Liver (tissue), 9 donors: ENCODE data around the gene BEST2. TPM values are rescaled to one million over a fixed set of nuclear protein-coding genes. Genes with fewer than 3 reads are reported as not detected.

ENCODE experiments used
- DNase-seq: peaks from one replicate; pipeline ENCODE4 v3.0.0-alpha.2; 2017; ENCODE audit warnings: low spot score
- H3K27ac ChIP-seq, 2 donors: one replicate each; pipeline ENCODE4 v1.7.0; 2013; ENCODE audit warnings: inconsistent platforms in 2 of 2, low read length in 2 of 2, control low read depth in 1 of 2, low read depth in 1 of 2, mild to moderate bottlenecking in 1 of 2
- H3K27me3 ChIP-seq, 4 donors: one replicate each; pipeline versions ENCODE4 v1.6.1 to v1.7.0; 2013; ENCODE audit warnings: low read length in 3 of 4, inconsistent platforms in 1 of 4, mild to moderate bottlenecking in 1 of 4, moderate library complexity in 1 of 4; ENCODE audit not compliant: control insufficient read depth in 4 of 4, insufficient read depth in 4 of 4
- H3K36me3 ChIP-seq, 4 donors: one replicate each; pipeline versions ENCODE4 v1.6.1 to v1.7.0; 2013; ENCODE audit warnings: low read length in 3 of 4, mild to moderate bottlenecking in 3 of 4, low read depth in 1 of 4, moderate library complexity in 1 of 4; ENCODE audit not compliant: control insufficient read depth in 4 of 4, insufficient read depth in 3 of 4
- H3K4me1 ChIP-seq, 4 donors: one replicate each; pipeline versions ENCODE4 v1.6.1 to v1.7.0; 2013; ENCODE audit warnings: low read length in 3 of 4, mild to moderate bottlenecking in 3 of 4, moderate library complexity in 1 of 4; ENCODE audit not compliant: control insufficient read depth in 4 of 4, insufficient read depth in 4 of 4
- H3K4me3 ChIP-seq, 3 donors: one replicate each; pipeline versions ENCODE4 v1.6.1 to v1.7.0; 2013; ENCODE audit warnings: low read length in 3 of 3, control low read depth in 1 of 3, low read depth in 1 of 3, mild to moderate bottlenecking in 1 of 3
- H3K9ac ChIP-seq, 2 donors: one replicate each; pipeline ENCODE4 v1.7.0; 2013; ENCODE audit warnings: low read length in 2 of 2, mild to moderate bottlenecking in 2 of 2, moderate library complexity in 2 of 2, control low read depth in 1 of 2, low read depth in 1 of 2
- H3K9me3 ChIP-seq, 4 donors: one replicate each; pipeline versions ENCODE4 v1.6.1 to v1.7.0; 2013; ENCODE audit warnings: low read length in 3 of 4; ENCODE audit not compliant: control insufficient read depth in 4 of 4
- ATF3 ChIP-seq: IDR thresholded peaks from 2 replicates; pipeline ENCODE4 v1.6.1; 2016; ENCODE audit warnings: antibody characterized with exemption
- CTCF ChIP-seq: fragments of 150-350 bp; IDR thresholded peaks from 2 replicates; pipeline ENCODE4 v1.5.1; 2017; ENCODE audit warnings: improper control_type of control experiment, low read depth, low read length; ENCODE audit not compliant: missing input control
- EGR1 ChIP-seq, 2 donors: IDR thresholded peaks; 2 replicates each; pipeline ENCODE4 v1.6.1; 2016 to 2018; ENCODE audit warnings: antibody characterized with exemption in 2 of 2, low read depth in 2 of 2
- FOXA1 ChIP-seq: IDR thresholded peaks from 2 replicates; pipeline ENCODE4 v1.6.1; 2016; ENCODE audit warnings: antibody characterized with exemption
- FOXA2 ChIP-seq: IDR thresholded peaks from 2 replicates; pipeline ENCODE4 v1.6.1; 2016; ENCODE audit warnings: antibody characterized with exemption
- GABPA ChIP-seq, 2 donors: IDR thresholded peaks in 1 of 2; conservative IDR thresholded peaks in 1 of 2; 2 replicates each; pipeline ENCODE4 v1.6.1; 2016; ENCODE audit warnings: antibody characterized with exemption in 2 of 2, mild to moderate bottlenecking in 1 of 2, moderate library complexity in 1 of 2
- HNF4A ChIP-seq, 2 donors: conservative IDR thresholded peaks; 2 replicates each; pipeline ENCODE4 v1.6.1; 2016; ENCODE audit warnings: antibody characterized with exemption in 2 of 2, mild to moderate bottlenecking in 2 of 2
- HNF4G ChIP-seq: IDR thresholded peaks from 2 replicates; pipeline ENCODE4 v1.6.1; 2016; ENCODE audit warnings: antibody characterized with exemption
- JUND ChIP-seq, 2 donors: IDR thresholded peaks; 2 replicates each; pipeline ENCODE4 v1.6.1; 2016; ENCODE audit warnings: antibody characterized with exemption in 2 of 2
- MAX ChIP-seq: IDR thresholded peaks from 2 replicates; pipeline ENCODE4 v1.6.1; 2016; ENCODE audit warnings: antibody characterized with exemption
- NR2F2 ChIP-seq: IDR thresholded peaks from 2 replicates; pipeline ENCODE4 v1.6.1; 2016; ENCODE audit warnings: antibody characterized with exemption
- RAD21 ChIP-seq, 2 donors: IDR thresholded peaks; 2 replicates each; pipeline ENCODE4 v1.6.1; 2016; ENCODE audit warnings: antibody characterized with exemption in 2 of 2, mild to moderate bottlenecking in 2 of 2
- RXRA ChIP-seq, 2 donors: IDR thresholded peaks; 2 replicates each; pipeline ENCODE4 v1.6.1; 2017 to 2018; ENCODE audit warnings: antibody characterized with exemption in 2 of 2, mild to moderate bottlenecking in 1 of 2
- SP1 ChIP-seq: IDR thresholded peaks from 2 replicates; pipeline ENCODE4 v1.6.1; 2018; ENCODE audit warnings: antibody characterized with exemption, mild to moderate bottlenecking
- TAF1 ChIP-seq: conservative IDR thresholded peaks from 2 replicates; pipeline ENCODE4 v1.6.1; 2016; ENCODE audit warnings: antibody characterized with exemption, mild to moderate bottlenecking
- YY1 ChIP-seq: IDR thresholded peaks from 2 replicates; pipeline ENCODE4 v1.6.1; 2016; ENCODE audit warnings: antibody characterized with exemption, mild to moderate bottlenecking
- WGBS: extraction: QIAGEN DNeasy Blood & Tissue Kit; methylation state at CpG from one replicate; pipeline ENCODE4 v1.1.7; 2013; 5-methylcytosine and 5-hydroxymethylcytosine counted together
- polyA plus RNA-seq, 2 donors: library from polyadenylated mRNA; stranded (reverse) in 1 of 2; unstranded in 1 of 2; fragments of 200-250 nt in 1 of 2; fragments of >200 nt in 1 of 2; fragmentation: Nextera tagmentation in 1 of 2; extraction: Ambion mirVana in 1 of 2; gene quantifications; one replicate each; pipeline versions ENCODE4 v1.2.1 to v1.2.3, GENCODE V29; 2013 to 2015
- total RNA-seq, 2 donors: library from RNA; depleted of rRNA; stranded (reverse); fragments of >200 nt; gene quantifications; one replicate each; pipeline ENCODE4 v1.2.3, GENCODE V29; 2014
- TF ChIP-seq, protein P1 (sequence below): IDR thresholded peaks from 2 replicates; pipeline ENCODE4 v1.6.1; 2016; ENCODE audit warnings: antibody characterized with exemption, mild to moderate bottlenecking
- TF ChIP-seq, protein P2 (sequence below): IDR thresholded peaks from 2 replicates; pipeline ENCODE4 v1.6.1; 2016; ENCODE audit warnings: antibody characterized with exemption
- donor health status: healthy.
- donor health status: healthy.
- donor health status: healthy.
- donor health status: healthy.
- donor health status: healthy.

Gene BEST2
- total and polyA plus RNA-seq, 4 donors, result not detected

GRCh38 chr19:12789904-12790619 is 38.5 kb downstream of the BEST2 start:
- peak overlapping the region; percentile 98 to 99 for H3K27ac ChIP-seq
- peak overlapping the region; percentile 58 to 82 (median 62) for H3K4me3 ChIP-seq
- no peaks in the 10 kb centered on the region for H3K27me3 ChIP-seq
- WGBS, result under 1% methylated on average over 56 of the region's 56 CpGs
- peak overlapping the region; percentile 53 to 97 for H3K9ac ChIP-seq
- H3K4me1 ChIP-seq, result peaks cover 6 to 34% (median 21%) of the 10 kb centered on the region in 4 donors
- H3K9me3 ChIP-seq, result no peaks in the 10 kb centered on the region
- DNase-seq, result peak; percentile 94
- TF ChIP-seq NR2F2, result peak; percentile 44
- TF ChIP-seq GABPA (IDR thresholded peaks at IDR 0.05 in 1 of 2, conservative IDR thresholded peaks at IDR 0.05 in 1 of 2), result peak; percentile 60 to 83
- peak in 1 of 2 donors; percentile 16 for TF ChIP-seq RXRA (IDR thresholded peaks at IDR 0.05)
- TF ChIP-seq CTCF, result no peak
- no peak for TF ChIP-seq FOXA1
- TF ChIP-seq YY1, result peak; percentile 71
- TF ChIP-seq RAD21 (IDR thresholded peaks at IDR 0.05), result peak in 1 of 2 donors; percentile 19
- TF ChIP-seq HNF4G, result peak; percentile 21
- no peak for TF ChIP-seq JUND (IDR thresholded peaks at IDR 0.05)
- TF ChIP-seq SP1, result peak; percentile 72
- TF ChIP-seq, protein P1, sequence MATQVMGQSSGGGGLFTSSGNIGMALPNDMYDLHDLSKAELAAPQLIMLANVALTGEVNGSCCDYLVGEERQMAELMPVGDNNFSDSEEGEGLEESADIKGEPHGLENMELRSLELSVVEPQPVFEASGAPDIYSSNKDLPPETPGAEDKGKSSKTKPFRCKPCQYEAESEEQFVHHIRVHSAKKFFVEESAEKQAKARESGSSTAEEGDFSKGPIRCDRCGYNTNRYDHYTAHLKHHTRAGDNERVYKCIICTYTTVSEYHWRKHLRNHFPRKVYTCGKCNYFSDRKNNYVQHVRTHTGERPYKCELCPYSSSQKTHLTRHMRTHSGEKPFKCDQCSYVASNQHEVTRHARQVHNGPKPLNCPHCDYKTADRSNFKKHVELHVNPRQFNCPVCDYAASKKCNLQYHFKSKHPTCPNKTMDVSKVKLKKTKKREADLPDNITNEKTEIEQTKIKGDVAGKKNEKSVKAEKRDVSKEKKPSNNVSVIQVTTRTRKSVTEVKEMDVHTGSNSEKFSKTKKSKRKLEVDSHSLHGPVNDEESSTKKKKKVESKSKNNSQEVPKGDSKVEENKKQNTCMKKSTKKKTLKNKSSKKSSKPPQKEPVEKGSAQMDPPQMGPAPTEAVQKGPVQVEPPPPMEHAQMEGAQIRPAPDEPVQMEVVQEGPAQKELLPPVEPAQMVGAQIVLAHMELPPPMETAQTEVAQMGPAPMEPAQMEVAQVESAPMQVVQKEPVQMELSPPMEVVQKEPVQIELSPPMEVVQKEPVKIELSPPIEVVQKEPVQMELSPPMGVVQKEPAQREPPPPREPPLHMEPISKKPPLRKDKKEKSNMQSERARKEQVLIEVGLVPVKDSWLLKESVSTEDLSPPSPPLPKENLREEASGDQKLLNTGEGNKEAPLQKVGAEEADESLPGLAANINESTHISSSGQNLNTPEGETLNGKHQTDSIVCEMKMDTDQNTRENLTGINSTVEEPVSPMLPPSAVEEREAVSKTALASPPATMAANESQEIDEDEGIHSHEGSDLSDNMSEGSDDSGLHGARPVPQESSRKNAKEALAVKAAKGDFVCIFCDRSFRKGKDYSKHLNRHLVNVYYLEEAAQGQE, result no peak
- peak; percentile 35 for TF ChIP-seq TAF1
- TF ChIP-seq HNF4A (conservative IDR thresholded peaks at IDR 0.05), result peak; percentile 16 to 28
- peak; percentile 47 for TF ChIP-seq MAX
- TF ChIP-seq EGR1 (IDR thresholded peaks at IDR 0.05; ENCODE audit: low read depth in 2 of 2), result peak; percentile 30 to 38
- TF ChIP-seq ATF3, result no peak
- H3K36me3 ChIP-seq, result no peaks in the 10 kb centered on the region

DNA sequence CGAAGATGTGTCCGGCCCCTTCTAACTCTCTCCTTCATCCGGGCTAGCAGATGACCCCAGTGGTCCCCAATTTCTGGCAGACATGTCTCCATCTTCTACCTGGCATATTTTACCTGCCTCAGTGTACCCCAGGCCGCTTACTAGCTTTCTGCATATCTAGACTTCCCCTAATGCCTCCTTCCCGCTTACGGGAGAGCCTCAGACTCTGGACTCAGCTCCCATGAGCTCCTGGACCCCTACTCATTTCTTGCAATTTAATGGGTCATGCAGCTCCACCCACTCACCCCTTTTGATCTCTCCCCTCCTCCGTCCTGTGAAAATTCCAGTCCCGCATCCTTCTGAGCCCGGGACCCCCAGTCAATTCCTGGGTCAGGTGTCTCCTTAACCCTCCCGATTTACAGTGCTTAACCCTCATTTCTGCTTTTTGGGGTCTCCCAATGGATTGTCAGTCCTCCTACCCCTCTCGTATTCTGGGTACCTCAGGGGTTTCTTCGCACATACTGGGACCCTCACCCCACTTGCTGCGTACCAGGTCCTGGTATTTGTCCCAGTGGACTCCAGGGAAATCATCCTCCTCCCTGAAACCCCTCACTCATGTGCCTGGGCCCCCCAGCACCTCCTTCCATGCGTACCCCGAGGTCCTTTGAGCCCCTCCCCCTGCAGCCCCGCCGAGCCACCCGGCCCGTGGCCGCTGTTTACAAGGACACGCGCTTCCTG is 39.2 kb downstream of the BEST2 start:
- H3K27me3 ChIP-seq, result no peaks in the 10 kb centered on the region
- H3K27ac ChIP-seq, result peak overlapping the region; percentile 98 to 99
- H3K4me3 ChIP-seq, result peak overlapping the region; percentile 58 to 82 (median 62)
- 1% methylated on average over 22 of the region's 22 CpGs for WGBS
- no peaks in the 10 kb centered on the region for H3K36me3 ChIP-seq
- DNase-seq, result no peak
- H3K9me3 ChIP-seq, result no peaks in the 10 kb centered on the region
- H3K9ac ChIP-seq, result peak overlapping the region; percentile 53 to 97
- H3K4me1 ChIP-seq, result peaks cover 4 to 29% (median 21%) of the 10 kb centered on the region in 4 donors
- TF ChIP-seq TAF1 (no peak), FOXA1 (peak; percentile 97), NR2F2 (peak; percentile 27), HNF4A (conservative IDR thresholded peaks at IDR 0.05) (no peak), GABPA (IDR thresholded peaks at IDR 0.05 in 1 of 2, conservative IDR thresholded peaks at IDR 0.05 in 1 of 2) (no peak), FOXA2 (no peak), MAX (peak; percentile 95), SP1 (no peak), JUND (IDR thresholded peaks at IDR 0.05) (no peak)
- TF ChIP-seq, protein P1, result no peak
- TF ChIP-seq, protein P2, sequence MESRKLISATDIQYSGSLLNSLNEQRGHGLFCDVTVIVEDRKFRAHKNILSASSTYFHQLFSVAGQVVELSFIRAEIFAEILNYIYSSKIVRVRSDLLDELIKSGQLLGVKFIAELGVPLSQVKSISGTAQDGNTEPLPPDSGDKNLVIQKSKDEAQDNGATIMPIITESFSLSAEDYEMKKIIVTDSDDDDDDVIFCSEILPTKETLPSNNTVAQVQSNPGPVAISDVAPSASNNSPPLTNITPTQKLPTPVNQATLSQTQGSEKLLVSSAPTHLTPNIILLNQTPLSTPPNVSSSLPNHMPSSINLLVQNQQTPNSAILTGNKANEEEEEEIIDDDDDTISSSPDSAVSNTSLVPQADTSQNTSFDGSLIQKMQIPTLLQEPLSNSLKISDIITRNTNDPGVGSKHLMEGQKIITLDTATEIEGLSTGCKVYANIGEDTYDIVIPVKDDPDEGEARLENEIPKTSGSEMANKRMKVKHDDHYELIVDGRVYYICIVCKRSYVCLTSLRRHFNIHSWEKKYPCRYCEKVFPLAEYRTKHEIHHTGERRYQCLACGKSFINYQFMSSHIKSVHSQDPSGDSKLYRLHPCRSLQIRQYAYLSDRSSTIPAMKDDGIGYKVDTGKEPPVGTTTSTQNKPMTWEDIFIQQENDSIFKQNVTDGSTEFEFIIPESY, result no peak
